Lower lobe of right lung (tissue), 2 donors: ENCODE data around the gene SFTA2. TPM values are rescaled to one million over a fixed set of nuclear protein-coding genes. Genes with fewer than 3 reads are reported as not detected.

ENCODE experiments used
- ATAC-seq, 2 donors: fragments of 200-7000 bp; cut with Tn5 transposase; one replicate each; pipeline ENCODE4 v1.9.1; 2020 to 2022; ENCODE audit warnings: mild to moderate bottlenecking in 2 of 2, moderate library complexity in 2 of 2
- DNase-seq: peaks from one replicate; pipeline ENCODE4 v3.0.0-alpha.2; 2020
- H3K27ac ChIP-seq: fragments of 200-600 bp; one replicate; pipeline ENCODE4 v1.8.0; 2022
- H3K27me3 ChIP-seq: fragments of 200-600 bp; one replicate; pipeline ENCODE4 v1.8.0; 2022; ENCODE audit warnings: low read depth
- H3K36me3 ChIP-seq: fragments of 200-600 bp; one replicate; pipeline ENCODE4 v1.8.0; 2022; ENCODE audit warnings: mild to moderate bottlenecking
- H3K4me1 ChIP-seq: fragments of 200-600 bp; one replicate; pipeline ENCODE4 v1.8.0; 2022
- H3K4me3 ChIP-seq: fragments of 200-600 bp; one replicate; pipeline ENCODE4 v1.8.0; 2022; ENCODE audit warnings: mild to moderate bottlenecking
- H3K9me3 ChIP-seq: fragments of 200-600 bp; one replicate; pipeline ENCODE4 v1.8.0; 2022
- intact Hi-C: fragments of 100-400 bp; cut with DNase I; formaldehyde crosslinking; loops from one replicate; pipeline ENCODE4 v1.11.0; 2022
- total RNA-seq: library from RNA; stranded (reverse); fragmentation: NEBNext Ultra II Directional; extraction: Animal tissue kit (Norgen Biotek cat#: 25700); gene quantifications from one replicate; pipeline ENCODE4 v1.2.1, GENCODE V29; 2021
- TF ChIP-seq, protein P1 (sequence below): fragments of 200-600 bp; IDR thresholded peaks from one replicate; pipeline ENCODE4 v1.8.0; 2022; ENCODE audit warnings: antibody characterized with exemption, mild to moderate bottlenecking
- donor health status: DM: no; HTN: yes; CAD: no; lungs with severe emphysema.

Gene SFTA2
- total RNA-seq, 1 donor from 2014 or later = 351 TPM

GRCh38 chr6:30888816-30889495 is 43.0 kb downstream of the SFTA2 start:
- intact Hi-C loops = no loop called here
- ATAC-seq = no peak
- no peak for DNase-seq
- peaks cover 43% of the 10 kb centered on the region for H3K36me3 ChIP-seq
- H3K4me1 ChIP-seq = peaks cover 27% of the 10 kb centered on the region
- TF ChIP-seq, protein P1, sequence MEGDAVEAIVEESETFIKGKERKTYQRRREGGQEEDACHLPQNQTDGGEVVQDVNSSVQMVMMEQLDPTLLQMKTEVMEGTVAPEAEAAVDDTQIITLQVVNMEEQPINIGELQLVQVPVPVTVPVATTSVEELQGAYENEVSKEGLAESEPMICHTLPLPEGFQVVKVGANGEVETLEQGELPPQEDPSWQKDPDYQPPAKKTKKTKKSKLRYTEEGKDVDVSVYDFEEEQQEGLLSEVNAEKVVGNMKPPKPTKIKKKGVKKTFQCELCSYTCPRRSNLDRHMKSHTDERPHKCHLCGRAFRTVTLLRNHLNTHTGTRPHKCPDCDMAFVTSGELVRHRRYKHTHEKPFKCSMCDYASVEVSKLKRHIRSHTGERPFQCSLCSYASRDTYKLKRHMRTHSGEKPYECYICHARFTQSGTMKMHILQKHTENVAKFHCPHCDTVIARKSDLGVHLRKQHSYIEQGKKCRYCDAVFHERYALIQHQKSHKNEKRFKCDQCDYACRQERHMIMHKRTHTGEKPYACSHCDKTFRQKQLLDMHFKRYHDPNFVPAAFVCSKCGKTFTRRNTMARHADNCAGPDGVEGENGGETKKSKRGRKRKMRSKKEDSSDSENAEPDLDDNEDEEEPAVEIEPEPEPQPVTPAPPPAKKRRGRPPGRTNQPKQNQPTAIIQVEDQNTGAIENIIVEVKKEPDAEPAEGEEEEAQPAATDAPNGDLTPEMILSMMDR = no peak
- H3K4me3 ChIP-seq = no peak overlapping the region
- no peaks in the 10 kb centered on the region for H3K27me3 ChIP-seq
- no peaks in the 10 kb centered on the region for H3K9me3 ChIP-seq
- H3K27ac ChIP-seq = no peak overlapping the region

DNA sequence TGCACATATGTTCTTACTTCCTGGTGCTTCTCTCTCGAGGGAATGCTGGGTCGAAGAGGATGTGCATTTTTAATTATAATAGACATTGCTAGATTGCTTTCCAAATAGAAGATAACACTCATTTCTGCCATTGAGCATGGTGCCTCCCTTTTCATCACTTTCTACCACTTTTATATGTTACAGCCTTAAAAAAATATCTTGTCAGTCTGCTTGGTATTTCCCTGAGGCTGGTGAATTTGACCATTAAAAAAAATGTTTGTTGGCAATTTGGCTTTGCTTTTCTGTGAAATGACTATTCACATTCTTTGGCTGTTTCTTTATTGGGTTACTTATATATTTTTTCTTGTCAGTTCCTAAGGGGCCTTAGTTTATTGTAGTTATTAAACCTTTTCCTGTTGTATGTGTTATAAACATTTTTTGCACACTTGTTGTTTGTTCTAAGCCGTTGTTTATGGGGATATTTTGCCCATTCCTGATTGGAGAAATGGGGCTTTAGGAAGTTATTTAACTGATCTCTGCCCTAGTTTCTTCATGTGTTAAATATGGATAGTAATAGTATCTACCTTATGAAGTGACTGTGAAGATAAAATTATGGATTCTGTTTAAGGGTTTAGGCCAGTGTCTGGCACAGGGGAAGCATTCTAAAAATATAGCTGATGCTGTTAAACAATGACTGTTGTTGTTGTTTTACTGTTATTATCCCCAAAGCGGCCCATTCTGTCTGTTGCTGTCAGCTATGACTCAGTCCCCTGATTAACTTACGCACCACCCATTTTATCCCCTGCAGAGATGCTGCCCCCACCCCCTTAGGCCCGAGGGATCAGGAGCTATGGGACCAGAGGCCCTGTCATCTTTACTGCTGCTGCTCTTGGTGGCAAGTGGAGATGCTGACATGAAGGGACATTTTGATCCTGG is 43.8 kb downstream of the SFTA2 start:
- no peak overlapping the region for H3K27ac ChIP-seq
- no peak overlapping the region for H3K4me3 ChIP-seq
- no peaks in the 10 kb centered on the region for H3K27me3 ChIP-seq
- TF ChIP-seq, protein P1 = no peak
- intact Hi-C loops = no loop called here
- ATAC-seq (no peak), DNase-seq (no peak)
- H3K9me3 ChIP-seq = no peaks in the 10 kb centered on the region
- H3K36me3 ChIP-seq = peaks cover 35% of the 10 kb centered on the region
- peaks cover 32% of the 10 kb centered on the region for H3K4me1 ChIP-seq

DNA sequence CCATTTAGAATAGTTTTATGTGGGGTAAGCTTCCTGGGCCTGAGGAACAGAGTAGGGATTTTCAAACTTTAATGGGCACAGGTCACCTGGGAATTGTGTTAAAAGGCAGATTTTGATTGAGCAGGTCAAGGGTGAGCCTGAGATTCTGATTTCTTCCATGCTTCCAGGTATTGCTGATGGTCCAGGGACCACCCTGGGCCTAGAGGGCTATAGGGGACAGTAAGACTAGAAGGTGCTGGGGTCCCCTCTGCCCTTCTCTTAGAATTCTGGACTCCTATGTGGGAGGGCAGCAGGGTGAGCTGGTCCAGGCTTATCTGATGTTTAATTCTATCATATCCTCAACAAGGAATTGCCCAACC is 45.1 kb downstream of the SFTA2 start:
- no peak for ATAC-seq
- Histone ChIP-seq H3K4me1 (peaks cover 40% of the 10 kb centered on the region), H3K36me3 (peaks cover 22% of the 10 kb centered on the region), H3K9me3 (no peaks in the 10 kb centered on the region), H3K27ac (no peak overlapping the region), H3K4me3 (no peak overlapping the region), H3K27me3 (no peaks in the 10 kb centered on the region)
- TF ChIP-seq, protein P1 = no peak
- intact Hi-C loops = no loop called here
- no peak for DNase-seq

DNA sequence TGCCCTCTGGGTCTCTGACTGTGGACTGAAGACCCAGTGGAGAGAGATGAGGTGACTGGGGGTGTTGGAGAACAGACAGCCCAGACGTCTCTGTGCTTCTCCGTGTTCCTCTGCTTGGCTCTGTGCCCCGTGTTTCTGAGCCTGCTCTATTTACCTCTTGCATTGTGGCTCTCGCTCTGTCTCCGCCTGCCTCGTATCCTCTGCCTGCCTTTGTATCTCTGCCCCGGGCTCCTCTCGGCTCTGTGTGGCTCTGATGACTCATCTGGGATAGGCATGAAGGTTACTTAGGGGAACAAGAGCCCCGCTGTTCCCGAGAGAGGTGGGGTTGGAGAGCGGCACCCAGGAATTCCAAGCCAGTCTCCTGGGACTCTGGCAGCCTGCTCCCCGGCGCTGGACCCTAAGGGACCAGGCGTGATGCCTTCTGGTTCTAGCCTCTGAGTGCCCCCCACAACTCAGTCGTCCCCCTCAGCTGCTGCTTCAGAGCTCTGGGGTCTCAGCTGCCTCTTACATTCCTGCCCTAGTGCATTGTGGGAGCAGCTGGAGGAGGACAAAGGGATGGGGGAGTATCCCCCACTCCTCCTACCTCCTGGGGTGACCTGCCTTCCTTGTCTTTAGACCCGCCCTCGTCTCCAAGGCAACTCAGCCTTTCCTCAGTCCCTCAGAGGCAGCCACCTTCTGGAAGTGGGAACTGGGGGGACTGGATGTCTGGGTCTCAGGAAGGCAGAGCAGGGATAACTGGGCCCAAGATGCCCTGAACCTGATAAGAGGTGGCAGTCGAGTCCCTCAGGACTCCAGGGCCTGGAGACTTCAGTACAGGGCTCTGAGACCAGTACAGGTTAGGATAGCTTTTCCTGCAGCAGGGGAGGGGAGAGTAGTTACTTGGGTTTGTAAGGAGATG is 45.7 kb downstream of the SFTA2 start:
- peaks cover 22% of the 10 kb centered on the region for H3K36me3 ChIP-seq
- peaks cover 40% of the 10 kb centered on the region for H3K4me1 ChIP-seq
- DNase-seq (no peak), ATAC-seq (peak; percentile 0 to 20)
- TF ChIP-seq, protein P1 = no peak
- peak overlapping the region; percentile 62 for H3K4me3 ChIP-seq
- intact Hi-C loops = no loop called here
- H3K9me3 ChIP-seq = no peaks in the 10 kb centered on the region
- no peaks in the 10 kb centered on the region for H3K27me3 ChIP-seq
- H3K27ac ChIP-seq = peak overlapping the region; percentile 67

GRCh38 chr6:30885481-30885998 is 46.4 kb downstream of the SFTA2 start:
- Histone ChIP-seq H3K27ac (peak overlapping the region; percentile 76), H3K4me1 (peaks cover 40% of the 10 kb centered on the region), H3K27me3 (no peaks in the 10 kb centered on the region), H3K9me3 (no peaks in the 10 kb centered on the region), H3K4me3 (peak overlapping the region; percentile 62), H3K36me3 (peaks cover 16% of the 10 kb centered on the region)
- intact Hi-C loops = no loop called here
- ATAC-seq (peak; percentile 65 to 68), DNase-seq (no peak)
- TF ChIP-seq, protein P1 = no peak
